Measurements from ENCODE around the gene PKDREJ.

PKDREJ gene

DNA sequence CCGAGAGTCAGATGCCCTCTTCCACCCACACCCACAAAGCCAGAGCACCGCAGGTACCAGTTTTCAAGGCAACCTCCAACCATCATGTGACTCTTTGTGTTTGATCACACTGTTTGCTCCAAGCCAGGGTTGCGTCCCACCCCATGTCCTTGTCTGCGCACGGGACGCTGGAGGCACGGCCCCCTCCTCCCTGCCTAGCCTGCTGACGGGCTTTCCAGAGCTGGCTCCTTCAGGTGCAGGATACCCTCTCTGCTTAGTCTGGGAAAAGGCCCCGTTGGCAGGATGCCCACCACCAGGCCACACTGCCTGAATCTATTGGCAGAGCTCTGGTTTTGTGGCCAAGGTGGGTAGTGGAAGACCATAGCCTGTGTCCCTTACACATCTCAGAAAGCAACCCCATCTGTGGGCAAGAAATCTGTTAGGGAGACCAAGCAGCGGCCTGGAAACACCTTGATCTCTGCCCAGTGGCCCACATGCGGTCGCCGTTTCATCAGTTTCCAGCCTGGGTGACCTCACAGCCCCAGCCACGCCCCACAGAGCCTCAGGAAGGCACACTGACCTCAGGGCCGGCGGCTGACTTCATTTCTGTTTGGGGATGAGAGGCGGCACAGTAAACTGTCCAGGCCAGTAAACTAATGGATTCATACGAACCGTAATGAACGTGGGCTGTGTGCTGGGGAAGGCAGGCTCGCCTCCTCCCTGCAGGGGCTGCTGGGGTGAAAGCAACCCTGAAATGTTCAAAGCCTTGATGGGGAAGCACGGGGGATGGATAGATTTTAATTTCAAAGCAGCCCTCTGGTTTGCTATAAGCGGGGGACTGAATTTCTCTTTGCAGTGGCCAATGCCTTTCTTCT lies 38.9 kb downstream of the PKDREJ start:
- Histone ChIP-seq H3K36me3 (ENCODE audit: control insufficient read depth, insufficient read depth, low read length) (no peaks in the 10 kb centered on the region), H3K9me3 (ENCODE audit: control insufficient read depth, low read length) (no peaks in the 10 kb centered on the region), H3K4me3 (ENCODE audit: insufficient read depth, low read depth, low read length) (no peak overlapping the region), H3K4me1 (ENCODE audit: control insufficient read depth, insufficient read depth, low read length) (no peaks in the 10 kb centered on the region), H3K27me3 (ENCODE audit: control insufficient read depth, insufficient read depth, low read length, poor library complexity, severe bottlenecking) (no peaks in the 10 kb centered on the region), H3K27ac (ENCODE audit: insufficient read depth, low read depth, low read length, poor library complexity, severe bottlenecking) (no peak overlapping the region)
- WGBS, 2 experiments: 90 to 91% methylated on average over 23 of the region's 23 CpGs

DNA sequence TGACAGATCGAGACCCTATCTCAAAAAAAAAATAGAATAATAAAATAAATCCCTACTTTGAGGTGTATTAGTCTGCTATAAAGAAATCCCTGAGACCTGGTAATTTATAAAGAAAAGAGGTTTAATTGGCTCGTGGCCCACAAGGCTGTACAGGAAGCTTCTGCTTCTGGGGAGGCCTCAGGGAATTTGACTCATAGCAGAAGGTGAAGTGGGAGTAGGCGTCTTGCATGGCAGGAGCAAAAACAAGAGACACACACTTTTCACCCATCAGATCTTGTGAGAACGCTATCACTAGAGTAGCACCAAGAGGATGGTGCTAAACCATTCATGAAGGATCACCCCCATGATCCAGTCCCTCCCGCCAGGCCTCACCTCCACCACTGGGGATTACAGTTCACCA lies 42.2 kb downstream of the PKDREJ start:
- Histone ChIP-seq H3K9me3 (ENCODE audit: control insufficient read depth, low read length) (no peaks in the 10 kb centered on the region), H3K4me3 (ENCODE audit: insufficient read depth, low read depth, low read length) (no peak overlapping the region), H3K27me3 (ENCODE audit: control insufficient read depth, insufficient read depth, low read length, poor library complexity, severe bottlenecking) (no peaks in the 10 kb centered on the region), H3K27ac (ENCODE audit: insufficient read depth, low read depth, low read length, poor library complexity, severe bottlenecking) (no peak overlapping the region), H3K36me3 (ENCODE audit: control insufficient read depth, insufficient read depth, low read length) (no peaks in the 10 kb centered on the region), H3K4me1 (ENCODE audit: control insufficient read depth, insufficient read depth, low read length) (no peaks in the 10 kb centered on the region)
- WGBS, 2 experiments: 94 to 95% methylated on average over 4 of the region's 5 CpGs

DNA sequence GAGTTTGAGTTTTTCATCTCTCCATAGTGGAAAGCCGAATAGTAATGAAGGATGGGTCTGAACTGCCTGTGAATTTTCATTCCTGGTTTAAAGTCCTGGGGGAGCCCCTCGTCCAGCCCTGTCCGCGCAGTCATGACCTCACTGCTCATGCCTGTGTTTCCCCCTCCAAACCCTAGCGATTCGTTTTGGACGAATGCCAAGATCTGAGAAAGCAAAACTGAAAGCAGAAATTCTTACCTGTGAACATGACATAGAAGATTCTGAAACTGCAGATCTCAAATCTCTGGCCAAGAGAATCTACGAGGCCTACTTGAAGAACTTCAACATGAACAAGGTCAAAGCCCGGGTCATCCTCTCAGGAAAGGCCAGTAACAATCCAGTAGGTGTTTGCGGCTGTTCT lies 43.5 kb downstream of the PKDREJ start:
- 93 to 96% methylated on average over 10 of the region's 10 CpGs for WGBS, 2 experiments
- H3K9me3 ChIP-seq (ENCODE audit: control insufficient read depth, low read length): no peaks in the 10 kb centered on the region
- no peaks in the 10 kb centered on the region for H3K27me3 ChIP-seq (ENCODE audit: control insufficient read depth, insufficient read depth, low read length, poor library complexity, severe bottlenecking)
- no peaks in the 10 kb centered on the region for H3K4me1 ChIP-seq (ENCODE audit: control insufficient read depth, insufficient read depth, low read length)
- no peak overlapping the region for H3K27ac ChIP-seq (ENCODE audit: insufficient read depth, low read depth, low read length, poor library complexity, severe bottlenecking)
- no peaks in the 10 kb centered on the region for H3K36me3 ChIP-seq (ENCODE audit: control insufficient read depth, insufficient read depth, low read length)
- H3K4me3 ChIP-seq (ENCODE audit: insufficient read depth, low read depth, low read length): no peak overlapping the region

DNA sequence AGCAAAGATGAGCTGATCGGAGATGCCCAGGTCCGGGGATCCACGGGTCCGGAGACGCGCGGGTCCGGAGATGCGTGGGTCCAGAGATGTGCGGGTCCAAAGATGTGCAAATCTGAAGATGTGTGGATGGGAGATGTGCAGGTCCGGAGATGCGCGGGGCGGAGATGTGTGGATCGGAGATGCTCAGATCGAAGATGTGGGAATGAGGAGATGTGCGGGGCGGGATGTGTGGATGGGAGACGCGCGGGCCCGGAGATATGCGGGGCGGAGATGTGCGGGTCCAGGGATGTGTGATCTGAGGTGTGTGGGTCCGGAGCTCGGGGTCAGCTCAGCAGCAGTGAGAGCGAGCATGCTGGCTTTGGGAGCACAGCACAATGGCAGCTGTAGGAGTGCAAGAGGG lies 48.5 kb downstream of the PKDREJ start:
- Histone ChIP-seq H3K36me3 (ENCODE audit: control insufficient read depth, insufficient read depth, low read length) (no peaks in the 10 kb centered on the region), H3K4me1 (ENCODE audit: control insufficient read depth, insufficient read depth, low read length) (no peaks in the 10 kb centered on the region), H3K4me3 (ENCODE audit: insufficient read depth, low read depth, low read length) (no peak overlapping the region), H3K27ac (ENCODE audit: insufficient read depth, low read depth, low read length, poor library complexity, severe bottlenecking) (no peak overlapping the region), H3K9me3 (ENCODE audit: control insufficient read depth, low read length) (no peaks in the 10 kb centered on the region), H3K27me3 (ENCODE audit: control insufficient read depth, insufficient read depth, low read length, poor library complexity, severe bottlenecking) (no peaks in the 10 kb centered on the region)
- WGBS, 2 experiments: 96 to 97% methylated on average over 28 of the region's 28 CpGs

DNA sequence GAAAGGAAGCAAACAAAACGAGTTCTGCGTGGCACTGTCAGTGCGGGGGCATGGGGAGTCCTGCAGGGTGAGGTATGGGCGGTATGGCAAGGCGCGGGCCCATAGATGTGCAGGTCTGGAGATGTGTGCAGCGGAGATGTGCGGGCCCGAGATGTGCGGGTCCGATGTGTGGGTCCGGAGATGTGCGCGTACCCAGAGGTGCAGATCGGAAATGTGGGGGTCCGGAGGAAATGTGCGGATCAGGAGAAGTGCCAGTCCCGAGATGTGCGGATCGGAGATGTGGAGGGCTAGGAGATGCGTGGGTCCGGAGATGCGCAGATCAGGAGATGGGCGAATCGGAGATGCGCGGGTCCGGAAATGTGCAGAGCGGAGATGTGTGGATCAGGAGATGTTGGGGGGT lies 49.0 kb downstream of the PKDREJ start:
- no peak overlapping the region for H3K4me3 ChIP-seq (ENCODE audit: insufficient read depth, low read depth, low read length)
- no peaks in the 10 kb centered on the region for H3K4me1 ChIP-seq (ENCODE audit: control insufficient read depth, insufficient read depth, low read length)
- no peak overlapping the region for H3K27ac ChIP-seq (ENCODE audit: insufficient read depth, low read depth, low read length, poor library complexity, severe bottlenecking)
- H3K36me3 ChIP-seq (ENCODE audit: control insufficient read depth, insufficient read depth, low read length): no peaks in the 10 kb centered on the region
- H3K9me3 ChIP-seq (ENCODE audit: control insufficient read depth, low read length): no peaks in the 10 kb centered on the region
- no peaks in the 10 kb centered on the region for H3K27me3 ChIP-seq (ENCODE audit: control insufficient read depth, insufficient read depth, low read length, poor library complexity, severe bottlenecking)
- 96% methylated on average over 29 of the region's 29 CpGs for WGBS, 2 experiments

DNA sequence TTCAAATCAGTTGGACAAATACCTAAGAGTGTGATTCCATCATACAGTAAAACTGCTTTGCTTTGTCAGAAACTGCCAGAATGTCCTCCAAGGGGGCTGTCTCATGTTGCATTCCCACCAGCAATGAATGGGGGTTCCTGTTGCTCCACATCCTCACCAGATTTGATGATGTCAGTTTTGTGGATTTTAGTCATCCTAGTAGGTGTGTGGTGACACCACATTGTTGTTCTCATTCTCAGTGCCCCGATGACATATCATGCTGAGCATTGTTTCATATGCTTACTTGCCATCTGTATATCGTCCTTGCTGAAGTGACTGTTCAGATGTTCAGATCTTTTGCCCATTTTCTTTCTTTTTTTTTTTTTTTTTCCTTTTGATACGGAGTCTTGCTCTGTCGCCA lies 50.1 kb downstream of the PKDREJ start:
- no peak overlapping the region for H3K27ac ChIP-seq (ENCODE audit: insufficient read depth, low read depth, low read length, poor library complexity, severe bottlenecking)
- no peaks in the 10 kb centered on the region for H3K27me3 ChIP-seq (ENCODE audit: control insufficient read depth, insufficient read depth, low read length, poor library complexity, severe bottlenecking)
- no peak overlapping the region for H3K4me3 ChIP-seq (ENCODE audit: insufficient read depth, low read depth, low read length)
- no peaks in the 10 kb centered on the region for H3K9me3 ChIP-seq (ENCODE audit: control insufficient read depth, low read length)
- no peaks in the 10 kb centered on the region for H3K36me3 ChIP-seq (ENCODE audit: control insufficient read depth, insufficient read depth, low read length)
- WGBS, 2 experiments: 94% methylated on average over 4 of the region's 4 CpGs
- H3K4me1 ChIP-seq (ENCODE audit: control insufficient read depth, insufficient read depth, low read length): no peaks in the 10 kb centered on the region

DNA sequence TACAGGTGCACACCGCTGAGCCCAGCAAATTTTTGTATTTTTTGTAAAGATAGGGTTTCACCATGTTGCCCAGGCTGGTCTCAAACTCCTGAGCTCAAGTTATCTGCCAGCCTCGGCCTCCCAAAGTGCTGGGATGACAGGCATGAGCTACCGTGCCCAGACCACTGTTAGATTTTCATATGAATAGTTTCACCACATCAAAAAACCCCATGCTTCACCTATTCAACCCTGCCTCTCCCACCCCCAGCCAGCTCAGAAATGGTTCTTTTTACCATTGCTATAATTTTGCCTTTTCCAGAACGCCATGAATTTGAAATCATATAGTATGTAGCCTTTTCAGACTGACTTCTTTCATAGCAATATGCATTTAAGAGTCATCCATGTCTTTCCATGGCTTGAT lies 50.9 kb downstream of the PKDREJ start:
- H3K4me3 ChIP-seq (ENCODE audit: insufficient read depth, low read depth, low read length): no peak overlapping the region
- H3K4me1 ChIP-seq (ENCODE audit: control insufficient read depth, insufficient read depth, low read length): no peaks in the 10 kb centered on the region
- H3K9me3 ChIP-seq (ENCODE audit: control insufficient read depth, low read length): no peaks in the 10 kb centered on the region
- WGBS, 2 experiments: 83 to 86% methylated on average over 4 of the region's 4 CpGs
- no peaks in the 10 kb centered on the region for H3K36me3 ChIP-seq (ENCODE audit: control insufficient read depth, insufficient read depth, low read length)
- H3K27me3 ChIP-seq (ENCODE audit: control insufficient read depth, insufficient read depth, low read length, poor library complexity, severe bottlenecking): no peaks in the 10 kb centered on the region
- H3K27ac ChIP-seq (ENCODE audit: insufficient read depth, low read depth, low read length, poor library complexity, severe bottlenecking): no peak overlapping the region

DNA sequence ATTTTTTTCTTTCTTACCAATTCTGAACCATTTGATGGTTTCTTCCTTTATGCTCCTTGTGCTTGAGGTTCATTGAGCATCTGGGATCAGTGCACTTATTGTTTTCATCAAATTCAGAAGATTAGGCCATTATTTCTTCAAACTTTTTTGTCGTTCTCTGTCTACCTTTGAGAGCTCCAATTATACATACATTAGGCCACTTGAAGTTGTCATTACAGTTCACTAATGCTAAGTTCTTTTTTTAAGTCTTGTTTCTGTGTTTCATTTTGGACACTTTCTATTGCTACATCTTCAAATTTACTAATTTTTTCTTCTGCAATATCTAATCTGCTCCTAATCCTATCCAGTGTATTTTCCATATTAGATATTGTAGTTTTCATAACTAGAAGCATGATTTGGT lies 53.9 kb downstream of the PKDREJ start:
- no peaks in the 10 kb centered on the region for H3K27me3 ChIP-seq (ENCODE audit: control insufficient read depth, insufficient read depth, low read length, poor library complexity, severe bottlenecking)
- WGBS, 2 experiments: 94% methylated on average over 1 of the region's 1 CpG
- no peaks in the 10 kb centered on the region for H3K36me3 ChIP-seq (ENCODE audit: control insufficient read depth, insufficient read depth, low read length)
- H3K27ac ChIP-seq (ENCODE audit: insufficient read depth, low read depth, low read length, poor library complexity, severe bottlenecking): no peak overlapping the region
- H3K4me3 ChIP-seq (ENCODE audit: insufficient read depth, low read depth, low read length): no peak overlapping the region
- H3K4me1 ChIP-seq (ENCODE audit: control insufficient read depth, insufficient read depth, low read length): no peaks in the 10 kb centered on the region
- H3K9me3 ChIP-seq (ENCODE audit: control insufficient read depth, low read length): no peaks in the 10 kb centered on the region
